Measurements from ENCODE around the gene CORIN.

Gene CORIN

GRCh38 chr4:47790105-47790504 is 47.8 kb downstream of the CORIN start:
- no peak overlapping the region for H3K18ac ChIP-seq (ENCODE audit: low read length)
- no peaks in the 10 kb centered on the region for H3K79me1 ChIP-seq (ENCODE audit: low read length)
- no peak overlapping the region for H4K12ac ChIP-seq (ENCODE audit: low read depth, low read length)
- H4K91ac ChIP-seq (ENCODE audit: low read depth, low read length) = no peak overlapping the region
- no peaks in the 10 kb centered on the region for H3K79me2 ChIP-seq (ENCODE audit: control insufficient read depth, insufficient read depth, low read length, poor library complexity)
- no peak overlapping the region for H2BK12ac ChIP-seq (ENCODE audit: low read length)
- H4K8ac ChIP-seq (ENCODE audit: low read depth, low read length) = no peak overlapping the region
- H3K27ac ChIP-seq (ENCODE audit: low read depth, low read length) = no peak overlapping the region
- no peaks in the 10 kb centered on the region for H3K36me3 ChIP-seq (ENCODE audit: control insufficient read depth in 1 of 2, insufficient read depth in 2 of 2, low read length in 2 of 2)
- H3K9me3 ChIP-seq (ENCODE audit: insufficient read depth, low read depth, low read length) = no peaks in the 10 kb centered on the region
- no peak overlapping the region for H2AFZ ChIP-seq (ENCODE audit: insufficient read depth, low read length, poor library complexity)
- no peak overlapping the region for H2BK5ac ChIP-seq (ENCODE audit: low read depth, low read length, poor library complexity)
- no peak overlapping the region for H3K4me2 ChIP-seq (ENCODE audit: low read length)
- no peak overlapping the region for H2AK5ac ChIP-seq (ENCODE audit: low read length)
- H3K9ac ChIP-seq (ENCODE audit: low read length) = no peak overlapping the region
- no peak overlapping the region for H3K4ac ChIP-seq (ENCODE audit: low read depth, low read length)
- DNase-seq = no peak
- no peak overlapping the region for H3K4me3 ChIP-seq (ENCODE audit: low read depth, low read length)
- H3K4me1 ChIP-seq (ENCODE audit: control insufficient read depth in 1 of 2, insufficient read depth in 2 of 2, low read length in 2 of 2) = no peaks in the 10 kb centered on the region
- WGBS (ENCODE audit: extremely low coverage, insufficient coverage, insufficient read length) = no CpG with 5 or more reads among the region's 8 CpGs
- no peak overlapping the region for H3K23ac ChIP-seq (ENCODE audit: low read length)
- H2BK120ac ChIP-seq (ENCODE audit: insufficient read depth, low read length, poor library complexity) = no peak overlapping the region
- H3K14ac ChIP-seq (ENCODE audit: low read length) = no peak overlapping the region
- H3K27me3 ChIP-seq (ENCODE audit: insufficient read depth, low read length) = no peaks in the 10 kb centered on the region

DNA sequence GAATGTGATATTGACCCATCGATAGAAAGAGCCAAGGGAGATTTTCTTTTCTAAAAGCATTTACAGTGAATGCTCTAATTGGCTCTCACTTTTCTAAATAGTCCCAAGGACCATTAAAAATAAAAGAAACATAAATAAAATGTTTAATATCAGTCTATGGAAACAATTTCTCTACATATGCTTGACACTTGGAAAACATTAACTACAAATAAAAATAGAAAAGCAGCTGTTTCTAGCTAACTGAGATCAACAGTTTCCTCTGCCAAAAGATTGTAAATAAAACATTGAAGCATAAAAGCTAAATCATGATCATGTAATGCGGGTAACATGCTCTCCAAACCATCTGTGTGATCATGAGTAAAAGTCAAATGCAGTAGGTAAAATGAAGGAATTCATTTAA is 49.7 kb downstream of the CORIN start:
- no peaks in the 10 kb centered on the region for H3K9me3 ChIP-seq (ENCODE audit: insufficient read depth, low read depth, low read length)
- no peaks in the 10 kb centered on the region for H3K4me1 ChIP-seq (ENCODE audit: control insufficient read depth in 1 of 2, insufficient read depth in 2 of 2, low read length in 2 of 2)
- no peak overlapping the region for H3K27ac ChIP-seq (ENCODE audit: low read depth, low read length)
- H2BK12ac ChIP-seq (ENCODE audit: low read length) = no peak overlapping the region
- H3K9ac ChIP-seq (ENCODE audit: low read length) = no peak overlapping the region
- no peak overlapping the region for H4K91ac ChIP-seq (ENCODE audit: low read depth, low read length)
- no peak overlapping the region for H2BK120ac ChIP-seq (ENCODE audit: insufficient read depth, low read length, poor library complexity)
- no peak overlapping the region for H3K23ac ChIP-seq (ENCODE audit: low read length)
- H3K14ac ChIP-seq (ENCODE audit: low read length) = no peak overlapping the region
- no CpG with 5 or more reads among the region's 2 CpGs for WGBS (ENCODE audit: extremely low coverage, insufficient coverage, insufficient read length)
- H2AFZ ChIP-seq (ENCODE audit: insufficient read depth, low read length, poor library complexity) = no peak overlapping the region
- H4K12ac ChIP-seq (ENCODE audit: low read depth, low read length) = no peak overlapping the region
- no peak overlapping the region for H4K8ac ChIP-seq (ENCODE audit: low read depth, low read length)
- no peaks in the 10 kb centered on the region for H3K79me1 ChIP-seq (ENCODE audit: low read length)
- H3K4me2 ChIP-seq (ENCODE audit: low read length) = no peak overlapping the region
- no peaks in the 10 kb centered on the region for H3K27me3 ChIP-seq (ENCODE audit: insufficient read depth, low read length)
- no peak overlapping the region for H3K18ac ChIP-seq (ENCODE audit: low read length)
- no peak overlapping the region for H3K4ac ChIP-seq (ENCODE audit: low read depth, low read length)
- DNase-seq = no peak
- H2BK5ac ChIP-seq (ENCODE audit: low read depth, low read length, poor library complexity) = no peak overlapping the region
- H3K79me2 ChIP-seq (ENCODE audit: control insufficient read depth, insufficient read depth, low read length, poor library complexity) = no peaks in the 10 kb centered on the region
- H3K4me3 ChIP-seq (ENCODE audit: low read depth, low read length) = no peak overlapping the region
- no peak overlapping the region for H2AK5ac ChIP-seq (ENCODE audit: low read length)
- H3K36me3 ChIP-seq (ENCODE audit: control insufficient read depth in 1 of 2, insufficient read depth in 2 of 2, low read length in 2 of 2) = no peaks in the 10 kb centered on the region

DNA sequence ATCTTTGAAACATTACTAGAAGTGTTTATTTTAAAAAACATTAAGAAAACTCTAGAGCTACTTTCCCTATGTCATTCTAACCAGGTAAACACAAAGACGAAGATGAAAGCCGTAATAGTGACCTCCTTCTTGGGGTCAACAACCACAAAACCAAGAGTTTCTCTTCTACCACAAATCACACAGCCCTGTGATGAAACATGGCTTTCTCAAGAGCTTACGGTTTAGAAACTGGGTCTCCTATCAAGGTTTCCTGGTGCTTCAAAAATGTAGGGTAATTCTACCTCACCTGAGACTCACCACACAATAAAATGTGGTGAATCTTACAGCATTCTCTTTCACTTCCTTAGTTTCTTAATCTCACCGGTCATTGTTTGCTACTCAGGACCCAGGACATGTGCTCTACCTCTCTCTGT is 50.9 kb downstream of the CORIN start:
- no peak overlapping the region for H4K12ac ChIP-seq (ENCODE audit: low read depth, low read length)
- H3K9me3 ChIP-seq (ENCODE audit: insufficient read depth, low read depth, low read length) = no peaks in the 10 kb centered on the region
- H2BK5ac ChIP-seq (ENCODE audit: low read depth, low read length, poor library complexity) = no peak overlapping the region
- H2AK5ac ChIP-seq (ENCODE audit: low read length) = no peak overlapping the region
- no peak overlapping the region for H2BK120ac ChIP-seq (ENCODE audit: insufficient read depth, low read length, poor library complexity)
- no peaks in the 10 kb centered on the region for H3K79me1 ChIP-seq (ENCODE audit: low read length)
- H3K14ac ChIP-seq (ENCODE audit: low read length) = no peak overlapping the region
- no peak overlapping the region for H2BK12ac ChIP-seq (ENCODE audit: low read length)
- H2AFZ ChIP-seq (ENCODE audit: insufficient read depth, low read length, poor library complexity) = no peak overlapping the region
- H3K18ac ChIP-seq (ENCODE audit: low read length) = no peak overlapping the region
- H3K36me3 ChIP-seq (ENCODE audit: control insufficient read depth in 1 of 2, insufficient read depth in 2 of 2, low read length in 2 of 2) = no peaks in the 10 kb centered on the region
- H3K4me1 ChIP-seq (ENCODE audit: control insufficient read depth in 1 of 2, insufficient read depth in 2 of 2, low read length in 2 of 2) = no peaks in the 10 kb centered on the region
- no peaks in the 10 kb centered on the region for H3K27me3 ChIP-seq (ENCODE audit: insufficient read depth, low read length)
- no peak overlapping the region for H3K9ac ChIP-seq (ENCODE audit: low read length)
- no peak overlapping the region for H3K4ac ChIP-seq (ENCODE audit: low read depth, low read length)
- H3K23ac ChIP-seq (ENCODE audit: low read length) = no peak overlapping the region
- no peak overlapping the region for H4K91ac ChIP-seq (ENCODE audit: low read depth, low read length)
- no peaks in the 10 kb centered on the region for H3K79me2 ChIP-seq (ENCODE audit: control insufficient read depth, insufficient read depth, low read length, poor library complexity)
- WGBS (ENCODE audit: extremely low coverage, insufficient coverage, insufficient read length) = no CpG with 5 or more reads among the region's 4 CpGs
- no peak overlapping the region for H3K4me2 ChIP-seq (ENCODE audit: low read length)
- H4K8ac ChIP-seq (ENCODE audit: low read depth, low read length) = no peak overlapping the region
- no peak overlapping the region for H3K27ac ChIP-seq (ENCODE audit: low read depth, low read length)
- no peak for DNase-seq
- no peak overlapping the region for H3K4me3 ChIP-seq (ENCODE audit: low read depth, low read length)

GRCh38 chr4:47785153-47785552 is 52.7 kb downstream of the CORIN start:
- no peaks in the 10 kb centered on the region for H3K27me3 ChIP-seq (ENCODE audit: insufficient read depth, low read length)
- no peak overlapping the region for H4K91ac ChIP-seq (ENCODE audit: low read depth, low read length)
- H2BK12ac ChIP-seq (ENCODE audit: low read length) = no peak overlapping the region
- no peak overlapping the region for H4K12ac ChIP-seq (ENCODE audit: low read depth, low read length)
- DNase-seq = no peak
- H3K36me3 ChIP-seq (ENCODE audit: control insufficient read depth in 1 of 2, insufficient read depth in 2 of 2, low read length in 2 of 2) = no peaks in the 10 kb centered on the region
- H3K4me1 ChIP-seq (ENCODE audit: control insufficient read depth in 1 of 2, insufficient read depth in 2 of 2, low read length in 2 of 2) = no peaks in the 10 kb centered on the region
- no peak overlapping the region for H3K27ac ChIP-seq (ENCODE audit: low read depth, low read length)
- H4K8ac ChIP-seq (ENCODE audit: low read depth, low read length) = no peak overlapping the region
- no peak overlapping the region for H3K14ac ChIP-seq (ENCODE audit: low read length)
- no peak overlapping the region for H3K23ac ChIP-seq (ENCODE audit: low read length)
- no peak overlapping the region for H3K4me3 ChIP-seq (ENCODE audit: low read depth, low read length)
- H2AK5ac ChIP-seq (ENCODE audit: low read length) = no peak overlapping the region
- no peak overlapping the region for H2AFZ ChIP-seq (ENCODE audit: insufficient read depth, low read length, poor library complexity)
- H3K4ac ChIP-seq (ENCODE audit: low read depth, low read length) = no peak overlapping the region
- no peak overlapping the region for H3K9ac ChIP-seq (ENCODE audit: low read length)
- no peaks in the 10 kb centered on the region for H3K79me1 ChIP-seq (ENCODE audit: low read length)
- no peak overlapping the region for H3K4me2 ChIP-seq (ENCODE audit: low read length)
- no peaks in the 10 kb centered on the region for H3K79me2 ChIP-seq (ENCODE audit: control insufficient read depth, insufficient read depth, low read length, poor library complexity)
- no peak overlapping the region for H2BK120ac ChIP-seq (ENCODE audit: insufficient read depth, low read length, poor library complexity)
- H3K18ac ChIP-seq (ENCODE audit: low read length) = no peak overlapping the region
- no peaks in the 10 kb centered on the region for H3K9me3 ChIP-seq (ENCODE audit: insufficient read depth, low read depth, low read length)
- no peak overlapping the region for H2BK5ac ChIP-seq (ENCODE audit: low read depth, low read length, poor library complexity)
- WGBS (ENCODE audit: extremely low coverage, insufficient coverage, insufficient read length) = no CpG with 5 or more reads among the region's 3 CpGs

- Histone ChIP-seq H4K91ac (ENCODE audit: low read depth, low read length) (no peak overlapping the region), H3K27ac (ENCODE audit: low read depth, low read length) (no peak overlapping the region), H3K18ac (ENCODE audit: low read length) (no peak overlapping the region), H3K9ac (ENCODE audit: low read length) (no peak overlapping the region), H3K4ac (ENCODE audit: low read depth, low read length) (no peak overlapping the region), H3K4me2 (ENCODE audit: low read length) (no peak overlapping the region), H2AK5ac (ENCODE audit: low read length) (no peak overlapping the region), H3K27me3 (ENCODE audit: insufficient read depth, low read length) (no peaks in the 10 kb centered on the region), H3K14ac (ENCODE audit: low read length) (no peak overlapping the region), H3K79me2 (ENCODE audit: control insufficient read depth, insufficient read depth, low read length, poor library complexity) (no peaks in the 10 kb centered on the region), H4K12ac (ENCODE audit: low read depth, low read length) (no peak overlapping the region), H3K9me3 (ENCODE audit: insufficient read depth, low read depth, low read length) (no peaks in the 10 kb centered on the region), H3K4me3 (ENCODE audit: low read depth, low read length) (no peak overlapping the region), H2AFZ (ENCODE audit: insufficient read depth, low read length, poor library complexity) (no peak overlapping the region), H2BK120ac (ENCODE audit: insufficient read depth, low read length, poor library complexity) (no peak overlapping the region), H4K8ac (ENCODE audit: low read depth, low read length) (no peak overlapping the region), H3K36me3 (ENCODE audit: control insufficient read depth in 1 of 2, insufficient read depth in 2 of 2, low read length in 2 of 2) (no peaks in the 10 kb centered on the region), H2BK12ac (ENCODE audit: low read length) (no peak overlapping the region), H3K23ac (ENCODE audit: low read length) (no peak overlapping the region), H3K79me1 (ENCODE audit: low read length) (no peaks in the 10 kb centered on the region), H2BK5ac (ENCODE audit: low read depth, low read length, poor library complexity) (no peak overlapping the region), H3K4me1 (ENCODE audit: control insufficient read depth in 1 of 2, insufficient read depth in 2 of 2, low read length in 2 of 2) (no peaks in the 10 kb centered on the region)
- DNase-seq = no peak
These were observed 53.6 kb downstream of the CORIN start for GRCh38 chr4:47784222-47784621.
